Hematopoietic multipotent progenitor cell (in vitro differentiated cells): ENCODE data around the gene DNASE1L3. TPM values are rescaled to one million over a fixed set of nuclear protein-coding genes. Genes with fewer than 3 reads are reported as not detected.
"Not testable (repeated sequence)": the region's sequence is repeated elsewhere in the genome, so short reads cannot be mapped to it uniquely, and the experiment has no call there.

Experiments
- DNase-seq, 3 donors: peaks; one replicate each; pipeline ENCODE4 v3.0.0-alpha.2; 2011 to 2015; ENCODE audit warnings: low read depth in 2 of 3, low spot score in 2 of 3
- total RNA-seq: library from RNA; depleted of rRNA; stranded (reverse); fragments of >200 nt; gene quantifications from one replicate; pipeline ENCODE4 v1.2.3, GENCODE V29; 2012

Gene DNASE1L3
- total RNA-seq, 1 donor, result 0.54 TPM

GRCh38 chr3:58202917-58203360 is 7.8 kb downstream of the DNASE1L3 start:
- DNase-seq, result no peak

DNA sequence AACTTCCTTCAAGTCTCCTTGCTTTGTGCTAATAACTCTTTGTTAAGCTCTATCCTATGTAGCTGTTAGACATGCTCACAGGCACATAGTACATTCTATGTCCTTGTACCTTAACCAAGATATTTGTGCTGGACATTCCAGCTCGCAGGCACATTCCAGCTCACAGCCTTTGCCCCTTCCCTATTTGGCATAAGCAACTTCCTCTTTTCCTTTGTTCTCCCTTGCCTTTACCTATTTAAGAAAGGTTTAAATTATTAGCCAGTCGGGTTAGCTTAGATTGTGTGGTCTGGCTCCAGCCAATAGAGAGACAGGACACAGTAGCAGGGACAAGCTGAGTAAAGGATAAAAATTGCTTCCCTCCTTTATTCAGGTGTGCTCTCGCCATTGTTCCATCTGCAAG is 9.3 kb downstream of the DNASE1L3 start:
- not testable (repeated sequence) for DNase-seq

GRCh38 chr3:58200846-58201355 is 9.9 kb downstream of the DNASE1L3 start:
- no peak for DNase-seq

GRCh38 chr3:58200121-58200709 is 10.6 kb downstream of the DNASE1L3 start:
- no peak for DNase-seq

DNA sequence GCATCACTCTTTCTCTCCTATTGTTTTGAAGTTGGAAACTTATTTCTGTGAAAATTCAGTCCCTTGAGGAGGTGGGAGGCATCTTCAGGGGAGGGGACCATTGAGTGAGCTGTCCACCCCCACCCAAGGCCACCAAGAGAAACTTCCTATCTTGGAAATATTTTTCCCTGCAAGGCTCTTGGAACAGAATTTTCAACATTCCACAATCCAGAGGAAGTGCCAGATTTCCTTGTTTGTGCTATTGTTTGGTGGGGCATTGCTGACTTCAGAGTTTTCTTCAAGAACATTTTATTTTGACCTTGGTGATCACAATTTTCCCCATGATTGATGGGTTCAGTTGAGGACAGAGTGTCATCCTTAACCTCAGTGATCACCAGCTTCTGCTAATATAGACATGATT is 12.0 kb downstream of the DNASE1L3 start:
- DNase-seq, result no peak

GRCh38 chr3:58198362-58198761 is 12.4 kb downstream of the DNASE1L3 start:
- DNase-seq, result no peak

DNA sequence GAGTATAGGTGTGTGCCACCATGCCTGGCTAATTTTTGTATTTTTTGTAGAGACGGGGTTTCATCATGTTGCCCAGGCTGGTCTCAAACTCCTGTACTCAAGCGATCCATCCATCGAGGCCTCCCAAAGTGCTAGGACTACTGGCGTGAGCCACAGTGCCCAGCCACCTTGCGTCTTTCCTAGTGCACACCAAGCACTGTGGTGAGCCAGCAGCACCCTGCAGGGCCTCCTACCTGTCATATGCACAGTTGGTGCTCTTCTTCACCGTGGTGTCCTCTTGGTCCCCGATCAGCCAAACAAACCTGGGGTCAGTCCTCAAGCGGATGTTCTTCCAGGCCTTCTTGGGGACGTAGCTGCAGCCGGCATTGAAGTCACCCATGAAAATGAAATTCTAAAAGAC is 13.2 kb downstream of the DNASE1L3 start:
- no peak for DNase-seq

- DNase-seq, result no peak
Observed at GRCh38 chr3:58193682-58194407, 16.9 kb downstream of the DNASE1L3 start.

DNA sequence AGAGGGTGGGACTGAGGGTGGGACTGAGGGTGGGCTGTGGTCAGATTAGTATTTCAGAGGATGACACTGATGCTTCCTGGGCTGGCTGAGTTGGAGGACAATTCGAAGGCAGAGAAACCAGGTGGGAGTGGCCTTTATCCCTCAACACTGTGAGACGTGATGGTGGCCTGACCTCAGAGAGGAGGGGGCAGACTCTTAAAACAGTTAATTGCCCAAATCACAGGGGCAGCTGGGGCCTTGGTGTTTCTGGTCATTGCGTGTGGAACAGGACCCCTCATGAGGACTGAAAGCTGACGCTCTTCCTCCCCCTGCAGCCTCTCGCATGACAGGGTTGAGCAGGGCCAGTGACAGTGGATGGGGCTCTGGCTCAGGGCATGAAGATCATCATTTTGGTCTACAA is 18.7 kb downstream of the DNASE1L3 start:
- DNase-seq, result no peak

DNA sequence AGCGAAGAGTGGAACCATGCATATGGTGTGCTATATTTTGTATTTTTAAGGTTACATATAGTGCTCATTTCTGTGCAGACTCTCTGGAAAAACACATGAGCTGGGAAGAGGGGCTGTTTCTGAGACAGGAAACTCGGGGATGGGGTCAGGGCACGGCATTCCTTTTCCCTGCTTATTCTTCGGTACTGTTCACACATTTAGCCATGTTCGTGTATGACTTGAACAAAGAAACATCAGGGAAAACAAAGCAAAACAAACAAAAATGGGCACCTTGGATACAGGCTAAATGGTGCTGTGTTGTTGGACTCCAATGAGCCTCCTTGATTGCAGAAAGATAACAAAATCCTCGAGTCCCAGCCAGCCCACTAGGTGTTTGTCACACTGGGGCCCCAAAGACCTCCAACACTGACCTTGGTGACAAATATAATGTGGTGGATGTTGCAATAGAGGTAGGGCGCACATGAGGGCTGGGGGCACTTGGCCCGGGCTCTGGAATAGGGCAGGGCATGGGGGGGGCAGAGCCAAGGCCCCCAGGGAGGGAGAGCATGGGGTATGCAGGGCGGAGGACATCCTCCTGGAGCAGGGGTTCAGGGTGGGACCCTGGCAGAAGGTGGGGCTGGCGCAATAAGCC is 19.3 kb downstream of the DNASE1L3 start:
- DNase-seq, result no peak

GRCh38 chr3:58190882-58191281 is 19.9 kb downstream of the DNASE1L3 start:
- DNase-seq, result no peak

DNA sequence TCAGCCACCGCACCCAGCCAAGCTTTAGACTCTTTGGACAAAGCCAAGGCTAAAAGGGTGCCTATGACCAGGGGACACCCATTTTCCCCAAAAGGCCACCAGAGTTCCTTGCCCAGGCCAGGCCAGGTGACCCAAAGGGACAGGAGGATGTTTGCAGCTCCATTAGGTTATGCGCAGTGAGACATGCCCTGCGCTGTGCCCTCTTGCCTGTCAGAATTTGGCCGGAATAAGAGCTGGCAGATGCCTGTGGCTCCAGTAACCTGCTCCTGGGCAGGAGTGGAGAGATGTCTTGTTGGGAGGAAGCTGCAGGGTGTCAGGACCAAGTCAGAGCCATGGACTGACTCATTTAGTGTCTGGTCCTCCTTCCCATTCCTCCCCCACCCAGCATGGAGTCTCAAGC is 20.5 kb downstream of the DNASE1L3 start:
- DNase-seq, result no peak

- DNase-seq, result no peak
Observed at GRCh38 chr3:58189691-58190090, 21.1 kb downstream of the DNASE1L3 start.

- DNase-seq, result no peak
Observed at GRCh38 chr3:58188921-58189451, 21.8 kb downstream of the DNASE1L3 start.

DNA sequence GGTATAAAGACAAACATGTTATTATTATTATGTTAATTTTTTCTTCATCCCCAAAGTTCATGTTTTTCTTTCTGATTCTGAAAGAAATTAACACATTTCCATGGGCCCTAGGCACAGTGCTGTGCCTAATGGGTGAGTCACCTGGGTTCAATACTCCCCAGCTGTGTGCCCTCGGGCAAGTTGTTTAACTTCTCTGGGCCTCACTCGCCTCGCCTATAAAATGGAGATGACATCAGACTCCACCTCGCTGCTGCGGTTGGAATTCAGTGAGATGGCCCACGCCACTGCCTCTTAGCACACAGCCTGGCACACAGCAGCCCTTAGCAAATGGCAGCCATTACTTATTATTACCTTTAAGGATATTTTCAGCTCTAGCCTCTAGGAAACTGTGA is 22.6 kb downstream of the DNASE1L3 start:
- no peak for DNase-seq

- DNase-seq, result no peak
Observed at GRCh38 chr3:58184982-58185360, 25.8 kb downstream of the DNASE1L3 start.

DNA sequence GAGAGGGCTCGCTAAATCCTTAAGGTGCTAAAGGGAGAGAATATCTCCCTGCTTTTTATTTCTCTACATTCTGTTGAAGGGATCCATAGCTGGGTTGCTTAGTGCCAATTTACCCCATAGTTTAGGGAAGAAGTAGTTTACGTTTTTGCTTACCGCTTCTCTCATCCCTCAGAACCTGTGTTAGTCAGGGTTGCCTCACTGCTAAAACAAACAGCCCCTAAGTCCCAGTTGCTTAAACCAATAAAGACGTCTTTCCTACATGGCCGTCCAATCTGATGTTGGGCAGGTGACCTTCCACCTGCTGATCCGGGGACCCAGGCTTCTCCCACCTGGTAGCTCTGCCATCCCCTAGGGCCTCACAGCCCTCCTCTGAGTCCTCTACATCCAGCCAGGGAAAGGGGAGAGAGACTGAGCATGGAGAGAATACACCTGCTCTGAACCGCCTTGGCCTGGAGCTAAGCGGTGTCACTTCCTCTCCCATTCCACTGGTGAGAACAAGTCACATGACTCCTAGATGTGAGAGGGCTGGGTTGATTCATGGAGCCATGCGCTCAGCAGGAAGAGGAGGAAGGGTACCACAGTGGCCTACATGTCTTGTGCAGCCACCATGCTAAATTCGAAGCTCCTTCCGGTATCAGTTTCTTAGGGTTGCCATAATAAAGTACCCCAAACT is 26.3 kb downstream of the DNASE1L3 start:
- DNase-seq, result no peak

DNA sequence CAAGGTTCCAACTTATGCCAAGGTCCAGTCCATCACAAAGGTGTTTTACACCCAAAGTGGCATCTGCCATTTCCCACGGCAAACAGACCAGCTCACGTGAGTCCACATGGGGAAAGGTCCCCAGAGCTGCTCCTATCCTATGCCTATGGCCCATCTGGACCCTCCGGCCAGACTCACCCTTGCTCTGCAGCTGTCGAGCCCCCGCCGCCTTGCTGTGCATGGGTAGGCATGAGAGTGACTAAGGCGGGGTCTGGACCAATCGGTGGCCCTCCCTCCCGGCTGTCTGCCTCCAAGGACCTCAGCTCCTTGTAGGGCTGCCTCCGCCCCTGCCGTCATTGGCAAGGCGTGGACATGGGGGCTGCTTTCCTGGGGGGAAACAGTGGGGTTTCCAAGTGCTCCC is 26.9 kb downstream of the DNASE1L3 start:
- DNase-seq, result no peak

DNA sequence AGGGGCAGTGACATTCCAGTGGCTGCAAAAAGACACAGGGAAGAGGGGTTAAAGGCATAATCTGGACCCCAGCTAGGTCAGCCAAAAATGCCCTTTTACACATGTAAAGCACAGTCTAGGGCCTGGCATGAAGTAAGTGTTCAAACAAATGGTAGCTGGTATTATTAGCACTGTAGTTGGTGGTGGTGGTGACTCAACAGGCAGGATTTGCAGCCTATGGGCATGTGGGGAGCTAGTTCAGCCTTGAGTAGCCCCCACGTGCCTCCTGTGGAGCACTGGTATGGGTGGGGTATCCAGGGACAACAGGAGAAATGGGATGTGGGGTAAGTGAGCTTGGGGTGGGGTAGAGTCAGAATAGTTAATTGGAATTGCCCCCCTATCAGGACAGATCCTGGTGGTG is 27.6 kb downstream of the DNASE1L3 start:
- DNase-seq, result no peak

- no peak for DNase-seq
Observed at GRCh38 chr3:58180940-58181587, 29.7 kb downstream of the DNASE1L3 start.
